GM21360 (cell line): Measurements from ENCODE around the gene SIRT2.
A peak's percentile ranks its signal among the peaks of the same experiment; 100 is the strongest.
"Not testable (repeated sequence)": the region's sequence is repeated elsewhere in the genome, so short reads cannot be mapped to it uniquely, and the experiment has no call there.

Source experiments
- ATAC-seq: cut with Tn5 transposase; IDR thresholded peaks from one replicate; pipeline ENCODE4 v1.9.1; 2021; ENCODE audit warnings: mild to moderate bottlenecking, moderate library complexity; ENCODE audit not compliant: unreplicated experiment

Gene SIRT2

DNA sequence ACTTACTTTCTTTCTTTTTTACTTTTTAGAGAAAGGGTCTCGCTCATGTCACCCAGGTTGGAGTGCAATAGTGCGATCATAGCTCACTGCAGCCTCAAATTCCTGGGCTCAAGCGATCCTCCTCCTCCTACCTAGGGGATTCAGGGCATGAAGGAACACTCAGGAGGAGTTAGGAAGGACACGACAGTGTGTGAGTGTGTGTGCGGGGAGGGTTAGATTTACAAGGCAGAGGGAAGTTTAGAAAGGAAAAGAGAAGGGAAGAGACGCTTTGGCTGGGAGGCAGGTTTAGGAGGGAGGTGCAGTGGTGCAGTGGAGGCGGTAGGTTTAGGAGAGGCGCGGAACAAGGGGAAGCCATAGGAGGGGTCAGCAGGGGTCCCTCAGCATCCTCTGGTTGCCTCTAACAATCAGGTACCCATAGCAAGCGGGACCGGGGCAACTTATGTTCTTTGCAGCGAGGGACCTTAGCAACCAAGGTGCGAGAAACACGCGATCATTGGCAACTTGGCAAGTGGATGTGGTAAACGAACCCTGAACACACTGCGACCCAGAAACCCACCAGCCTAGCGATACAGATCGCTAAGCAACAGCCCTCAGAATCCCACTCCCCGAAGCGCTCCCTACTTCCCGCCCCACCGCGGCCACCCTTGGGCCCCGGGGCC is 501 bp downstream of the SIRT2 start:
- no peak for ATAC-seq

DNA sequence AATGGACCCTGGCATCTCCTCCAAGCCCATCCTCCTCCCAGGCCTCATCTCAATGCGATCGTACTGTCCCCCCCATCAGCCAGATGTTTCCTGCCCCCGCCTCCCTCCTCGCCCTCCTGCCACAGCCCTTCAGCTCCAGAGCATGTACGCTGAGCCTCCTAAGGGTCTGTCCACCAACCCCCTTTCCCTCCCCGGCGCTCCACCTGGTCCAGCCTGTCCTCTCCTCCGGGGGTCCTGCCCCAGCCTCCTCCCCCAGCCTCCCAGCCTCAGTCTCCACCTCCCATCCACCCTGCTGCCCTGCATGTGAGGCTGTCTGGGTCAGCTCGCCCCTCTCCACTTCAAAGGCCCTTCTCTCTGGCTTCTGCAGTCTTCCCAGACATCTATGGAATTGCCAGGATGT is 4.5 kb downstream of the SIRT2 start:
- no peak for ATAC-seq

DNA sequence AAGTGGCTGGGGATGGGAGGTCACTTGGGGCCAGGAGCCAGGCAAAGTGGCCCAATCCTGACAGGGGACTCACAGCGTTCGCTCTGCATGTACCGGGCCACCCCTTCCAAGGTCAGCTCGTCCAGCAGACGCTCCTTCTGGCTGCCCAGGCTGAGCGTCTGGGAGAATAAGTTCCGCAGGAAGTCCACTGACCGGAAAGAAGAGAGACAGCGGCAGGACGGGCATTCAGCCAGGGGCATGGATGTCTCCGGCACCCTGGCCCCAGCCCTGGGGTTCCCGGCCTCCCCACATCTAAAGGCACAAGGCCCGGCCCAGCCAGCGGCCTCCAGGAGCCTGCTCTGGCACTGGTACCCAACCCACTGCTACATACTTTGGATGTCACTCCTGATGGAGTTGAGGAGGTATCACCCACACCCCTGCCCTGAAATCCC is 6.1 kb downstream of the SIRT2 start:
- ATAC-seq = no peak

- no peak for ATAC-seq
These were observed 6.6 kb downstream of the SIRT2 start for GRCh38 chr19:38892841-38893240.

DNA sequence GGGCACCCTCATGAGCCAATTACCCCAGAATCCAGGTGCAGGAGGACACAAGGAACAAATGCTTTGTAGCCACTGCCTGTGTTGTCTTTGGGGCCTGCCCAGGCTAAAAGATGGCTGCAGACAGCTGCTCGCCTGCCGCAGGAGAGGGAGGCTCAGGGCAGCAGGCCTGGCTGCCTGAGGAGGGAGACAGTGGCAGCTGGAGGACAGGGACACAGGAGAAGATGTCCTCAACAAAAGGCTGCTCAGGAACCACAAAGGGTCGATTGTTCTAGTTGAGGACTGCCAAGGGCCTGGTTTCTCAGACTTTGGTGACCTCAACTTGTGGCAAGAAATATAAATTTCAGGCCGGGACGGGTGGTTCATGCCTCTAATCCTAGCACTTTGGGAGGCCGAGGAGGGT is 7.6 kb downstream of the SIRT2 start:
- no peak for ATAC-seq

GRCh38 chr19:38890686-38891085 is 8.7 kb downstream of the SIRT2 start:
- no peak for ATAC-seq

GRCh38 chr19:38889803-38890202 is 9.6 kb downstream of the SIRT2 start:
- ATAC-seq = no peak

DNA sequence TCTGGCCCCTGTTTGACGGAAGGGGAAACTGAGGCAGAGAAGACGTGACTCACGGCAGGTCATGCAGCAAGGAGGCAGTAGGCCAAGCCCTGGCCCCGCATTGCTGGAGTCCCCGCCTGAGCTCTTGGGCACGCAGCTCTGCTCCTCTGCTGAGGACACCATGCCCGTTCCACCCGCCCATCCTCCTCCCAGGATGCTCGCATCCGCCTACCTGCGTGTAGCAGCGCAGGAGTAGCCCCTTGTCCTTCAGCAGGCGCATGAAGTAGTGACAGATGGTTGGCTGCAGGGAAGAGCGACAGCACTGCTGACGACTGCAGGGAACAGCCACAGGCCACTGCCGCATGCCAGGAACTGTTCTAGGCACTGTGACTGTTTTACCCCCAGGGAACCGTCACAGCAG is 10.5 kb downstream of the SIRT2 start:
- ATAC-seq = no peak

DNA sequence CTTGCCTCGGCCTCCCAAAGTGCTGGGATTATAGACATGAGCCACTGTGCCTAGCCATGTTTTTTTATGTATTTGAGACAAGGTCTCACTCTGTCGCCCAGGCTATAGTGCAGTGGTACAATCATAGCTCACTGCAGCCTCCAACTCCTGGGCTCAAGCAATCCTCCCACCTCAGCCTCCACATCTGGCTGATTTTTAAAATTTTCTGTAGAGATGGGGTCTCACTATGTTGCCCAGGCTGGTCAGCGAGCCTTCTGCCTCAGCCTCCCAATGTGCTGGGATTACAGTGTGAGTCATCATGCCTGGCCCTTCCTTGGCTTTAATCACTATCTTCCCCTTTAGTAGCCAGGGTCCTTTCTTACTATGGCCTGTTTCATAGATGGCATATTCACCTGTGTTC is 14.7 kb downstream of the SIRT2 start:
- ATAC-seq = not testable (repeated sequence)

GRCh38 chr19:38883286-38883685 is 16.1 kb downstream of the SIRT2 start:
- ATAC-seq = no peak

- no peak for ATAC-seq
These were observed 18.4 kb downstream of the SIRT2 start for GRCh38 chr19:38880882-38881609.

DNA sequence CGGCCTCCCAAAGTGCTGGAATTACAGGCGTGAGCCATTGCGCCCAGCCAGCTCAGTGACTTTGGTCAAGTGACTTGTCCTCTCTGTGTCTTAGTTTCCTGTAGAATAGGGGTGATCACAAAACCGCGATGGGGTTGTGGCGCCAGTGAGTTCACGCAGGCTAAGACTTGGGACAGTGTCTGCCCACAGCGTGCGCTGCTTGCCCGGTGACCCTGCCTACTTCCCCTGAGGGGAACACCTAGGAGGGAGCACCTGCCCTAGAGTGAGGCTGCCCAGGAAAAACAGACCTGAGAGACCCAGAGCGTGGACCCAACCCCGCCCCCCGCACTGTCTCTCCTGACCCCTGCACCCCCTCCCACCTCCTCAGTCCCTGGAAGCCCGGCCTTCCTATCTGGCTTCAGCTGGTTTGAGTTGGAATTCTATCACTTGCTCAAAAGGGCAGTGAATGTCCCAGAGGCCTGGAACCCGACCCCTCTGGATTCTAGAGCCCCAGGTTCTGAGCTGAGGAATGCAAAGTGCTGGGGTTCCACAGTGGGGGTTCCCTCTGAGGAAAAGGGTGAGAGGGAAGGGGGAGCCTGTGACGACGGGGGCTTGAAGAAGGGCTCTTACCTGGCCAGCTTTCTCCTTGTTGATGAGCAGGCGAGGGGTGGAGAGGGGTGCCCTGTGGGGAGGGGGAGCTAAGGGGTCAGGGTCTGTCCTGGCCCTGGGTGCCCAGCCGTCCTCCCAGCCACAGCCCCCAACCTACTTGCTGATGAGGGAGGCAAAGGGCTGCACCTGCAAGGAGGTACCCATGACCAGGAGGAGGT is 19.1 kb downstream of the SIRT2 start:
- ATAC-seq = no peak

DNA sequence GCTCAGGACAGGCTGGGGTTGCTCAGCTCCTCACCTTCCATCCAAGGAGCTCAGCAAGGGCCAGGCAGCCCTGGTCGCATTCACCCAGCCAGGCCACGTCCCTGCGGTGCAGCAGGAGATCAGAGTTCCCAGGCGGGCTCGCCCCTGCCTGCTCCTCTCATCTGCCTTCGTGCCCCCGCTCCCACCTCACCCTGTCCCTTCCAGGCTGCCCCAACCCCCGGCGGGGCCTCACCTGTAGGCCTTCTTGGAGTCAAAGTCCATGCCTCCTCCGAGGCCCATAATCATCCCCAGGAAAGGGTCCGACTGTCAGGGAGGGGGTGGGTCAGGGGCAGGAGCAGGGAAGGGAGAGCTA is 20.0 kb downstream of the SIRT2 start:
- no peak for ATAC-seq

GRCh38 chr19:38878575-38879399 is 20.6 kb downstream of the SIRT2 start:
- no peak for ATAC-seq

GRCh38 chr19:38877781-38878574 is 21.4 kb downstream of the SIRT2 start, which contains the start of gene RINL:
Gene RINL (minus strand): TSS chr19:38878275. CDS start chr19:38876742, 1,533 bp downstream.
- ATAC-seq = no peak

DNA sequence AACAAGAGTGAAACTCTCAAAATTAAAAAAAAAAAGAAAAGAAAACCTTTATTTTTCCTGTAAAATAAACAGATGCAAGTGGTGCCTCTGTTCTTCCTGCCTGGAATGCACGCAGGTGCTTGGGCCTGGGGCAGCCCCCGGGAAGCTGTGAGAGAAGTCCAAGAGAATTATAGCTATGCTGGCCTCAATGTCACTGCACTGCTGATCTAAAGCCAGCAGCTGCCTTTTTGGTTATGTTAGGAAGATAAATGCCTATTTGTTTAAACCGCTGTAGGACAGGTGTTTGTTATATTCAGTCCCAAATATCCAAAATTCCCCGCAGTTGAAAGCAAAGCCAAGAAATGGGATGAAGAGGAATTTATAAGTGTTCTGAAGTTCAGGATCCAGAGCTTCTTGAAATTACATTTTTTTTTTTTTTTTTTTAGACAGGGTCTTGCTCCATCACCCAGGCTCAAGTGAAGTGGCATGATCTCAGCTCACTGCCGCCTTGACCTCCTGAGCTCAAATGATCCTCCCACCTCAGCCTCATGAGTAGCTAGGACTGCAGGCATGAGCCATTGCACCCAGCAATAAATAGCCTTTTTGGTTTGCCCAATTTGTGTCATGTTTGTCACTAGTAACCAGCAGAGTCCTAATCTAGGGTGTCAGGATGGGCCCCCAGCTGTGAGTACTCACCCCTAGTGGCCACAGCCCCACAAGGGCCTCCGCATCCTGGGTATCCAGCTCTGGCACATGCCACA is 23.6 kb downstream of the SIRT2 start:
- no peak for ATAC-seq

- not testable (repeated sequence) for ATAC-seq
These were observed 26.0 kb downstream of the SIRT2 start for GRCh38 chr19:38873400-38873799.

DNA sequence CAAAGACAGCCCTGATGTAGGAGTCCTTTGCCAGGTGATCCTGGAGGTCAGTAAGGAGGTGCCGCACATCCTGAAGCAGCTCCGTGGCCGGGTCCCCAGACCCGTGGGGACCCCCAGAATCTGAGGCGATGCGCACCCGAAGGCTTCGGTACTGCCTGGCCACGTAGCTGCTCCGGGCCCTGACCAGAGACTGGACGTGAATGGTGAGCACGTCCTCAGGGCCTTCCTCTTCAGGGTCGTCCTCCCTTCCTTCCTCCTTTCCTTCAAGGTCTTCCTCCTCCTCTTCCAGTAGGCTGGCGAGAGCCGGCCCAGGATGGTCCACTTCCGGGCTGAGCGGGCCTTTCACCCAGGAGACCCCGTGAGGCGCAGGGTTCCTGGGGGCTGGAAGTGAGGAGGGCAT is 28.8 kb downstream of the SIRT2 start:
- no peak for ATAC-seq

DNA sequence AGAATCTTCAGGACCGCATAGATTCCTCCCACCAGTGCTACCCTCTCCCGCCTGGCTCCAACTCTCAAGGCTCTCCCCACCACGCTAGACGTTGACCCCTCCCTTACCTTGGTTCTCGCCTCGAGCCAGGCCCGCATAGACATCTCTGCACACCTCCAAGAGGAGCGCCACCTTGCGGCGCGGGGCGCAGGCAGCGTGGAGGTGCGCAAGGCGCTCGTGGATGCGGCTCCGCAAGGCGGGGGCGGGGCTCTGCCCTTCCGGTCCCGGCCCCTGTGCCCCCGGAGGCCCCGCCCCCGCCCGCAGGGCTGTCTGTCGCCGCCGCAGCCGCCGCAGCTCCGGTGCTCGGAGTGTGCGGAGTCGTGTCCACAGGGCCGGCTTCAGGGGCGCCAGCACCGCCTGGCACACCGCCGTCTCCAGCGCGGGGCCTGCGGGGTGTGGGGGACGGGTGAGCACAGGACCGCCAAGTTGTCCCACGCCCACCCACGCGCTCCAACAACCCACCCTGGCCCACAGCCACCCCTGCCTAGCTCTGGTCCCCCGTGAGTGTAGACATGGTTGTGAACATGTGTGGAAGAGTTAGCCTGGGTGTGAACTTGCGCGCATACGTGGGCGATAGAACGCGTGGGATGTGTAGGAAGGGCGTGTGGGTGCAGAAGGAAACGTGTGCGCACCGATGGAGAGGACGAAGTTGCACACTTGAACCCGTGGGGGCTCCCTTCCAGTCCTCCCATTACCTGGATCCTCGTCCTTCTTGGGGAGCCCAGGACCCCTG is 29.4 kb downstream of the SIRT2 start:
- ATAC-seq = peak; percentile 64
